ENCODE results near the gene RARG. TPM values are rescaled to one million over a fixed set of nuclear protein-coding genes. Genes with fewer than 3 reads are reported as not detected.

RARG gene
- total RNA-seq, 1 experiment from 2014 or later, result 77.2 TPM

DNA sequence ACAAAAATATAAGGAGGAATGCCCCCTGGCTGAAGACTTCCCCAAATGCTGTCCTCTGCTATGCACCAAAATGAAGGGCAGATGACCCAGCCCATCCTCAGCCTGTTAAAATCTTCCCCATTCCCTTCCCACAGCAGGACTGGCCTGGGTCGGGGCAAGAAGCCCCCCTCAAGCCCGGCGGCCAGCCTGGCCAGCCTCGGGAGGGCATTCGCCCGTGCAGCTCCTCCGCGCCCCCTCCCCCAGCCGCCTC lies 413 bp downstream of the RARG start (continued):
- TF ChIP-seq, protein P1, sequence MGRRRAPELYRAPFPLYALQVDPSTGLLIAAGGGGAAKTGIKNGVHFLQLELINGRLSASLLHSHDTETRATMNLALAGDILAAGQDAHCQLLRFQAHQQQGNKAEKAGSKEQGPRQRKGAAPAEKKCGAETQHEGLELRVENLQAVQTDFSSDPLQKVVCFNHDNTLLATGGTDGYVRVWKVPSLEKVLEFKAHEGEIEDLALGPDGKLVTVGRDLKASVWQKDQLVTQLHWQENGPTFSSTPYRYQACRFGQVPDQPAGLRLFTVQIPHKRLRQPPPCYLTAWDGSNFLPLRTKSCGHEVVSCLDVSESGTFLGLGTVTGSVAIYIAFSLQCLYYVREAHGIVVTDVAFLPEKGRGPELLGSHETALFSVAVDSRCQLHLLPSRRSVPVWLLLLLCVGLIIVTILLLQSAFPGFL (CRISPR knock-in tag; IDR thresholded peaks at IDR 0.05; ENCODE audit: borderline replicate concordance), result no peak
- TF ChIP-seq, protein P2, sequence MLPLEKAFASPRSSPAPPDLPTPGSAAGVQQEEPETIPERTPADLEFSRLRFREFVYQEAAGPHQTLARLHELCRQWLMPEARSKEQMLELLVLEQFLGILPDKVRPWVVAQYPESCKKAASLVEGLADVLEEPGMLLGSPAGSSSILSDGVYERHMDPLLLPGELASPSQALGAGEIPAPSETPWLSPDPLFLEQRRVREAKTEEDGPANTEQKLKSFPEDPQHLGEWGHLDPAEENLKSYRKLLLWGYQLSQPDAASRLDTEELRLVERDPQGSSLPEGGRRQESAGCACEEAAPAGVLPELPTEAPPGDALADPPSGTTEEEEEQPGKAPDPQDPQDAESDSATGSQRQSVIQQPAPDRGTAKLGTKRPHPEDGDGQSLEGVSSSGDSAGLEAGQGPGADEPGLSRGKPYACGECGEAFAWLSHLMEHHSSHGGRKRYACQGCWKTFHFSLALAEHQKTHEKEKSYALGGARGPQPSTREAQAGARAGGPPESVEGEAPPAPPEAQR (CRISPR knock-in tag; IDR thresholded peaks at IDR 0.05), result no peak
- TF ChIP-seq, protein P3, sequence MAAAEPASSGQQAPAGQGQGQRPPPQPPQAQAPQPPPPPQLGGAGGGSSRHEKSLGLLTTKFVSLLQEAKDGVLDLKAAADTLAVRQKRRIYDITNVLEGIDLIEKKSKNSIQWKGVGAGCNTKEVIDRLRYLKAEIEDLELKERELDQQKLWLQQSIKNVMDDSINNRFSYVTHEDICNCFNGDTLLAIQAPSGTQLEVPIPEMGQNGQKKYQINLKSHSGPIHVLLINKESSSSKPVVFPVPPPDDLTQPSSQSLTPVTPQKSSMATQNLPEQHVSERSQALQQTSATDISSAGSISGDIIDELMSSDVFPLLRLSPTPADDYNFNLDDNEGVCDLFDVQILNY (CRISPR knock-in tag; IDR thresholded peaks at IDR 0.05), result 0 out of 2 replicates have a peak, but pooled peaks have one; percentile 29
- TF ChIP-seq, protein P4, sequence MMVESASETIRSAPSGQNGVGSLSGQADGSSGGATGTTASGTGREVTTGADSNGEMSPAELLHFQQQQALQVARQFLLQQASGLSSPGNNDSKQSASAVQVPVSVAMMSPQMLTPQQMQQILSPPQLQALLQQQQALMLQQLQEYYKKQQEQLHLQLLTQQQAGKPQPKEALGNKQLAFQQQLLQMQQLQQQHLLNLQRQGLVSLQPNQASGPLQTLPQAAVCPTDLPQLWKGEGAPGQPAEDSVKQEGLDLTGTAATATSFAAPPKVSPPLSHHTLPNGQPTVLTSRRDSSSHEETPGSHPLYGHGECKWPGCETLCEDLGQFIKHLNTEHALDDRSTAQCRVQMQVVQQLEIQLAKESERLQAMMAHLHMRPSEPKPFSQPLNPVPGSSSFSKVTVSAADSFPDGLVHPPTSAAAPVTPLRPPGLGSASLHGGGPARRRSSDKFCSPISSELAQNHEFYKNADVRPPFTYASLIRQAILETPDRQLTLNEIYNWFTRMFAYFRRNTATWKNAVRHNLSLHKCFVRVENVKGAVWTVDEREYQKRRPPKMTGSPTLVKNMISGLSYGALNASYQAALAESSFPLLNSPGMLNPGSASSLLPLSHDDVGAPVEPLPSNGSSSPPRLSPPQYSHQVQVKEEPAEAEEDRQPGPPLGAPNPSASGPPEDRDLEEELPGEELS (CRISPR knock-in tag; IDR thresholded peaks at IDR 0.05), result peak; percentile 71
- TF ChIP-seq, protein P5, sequence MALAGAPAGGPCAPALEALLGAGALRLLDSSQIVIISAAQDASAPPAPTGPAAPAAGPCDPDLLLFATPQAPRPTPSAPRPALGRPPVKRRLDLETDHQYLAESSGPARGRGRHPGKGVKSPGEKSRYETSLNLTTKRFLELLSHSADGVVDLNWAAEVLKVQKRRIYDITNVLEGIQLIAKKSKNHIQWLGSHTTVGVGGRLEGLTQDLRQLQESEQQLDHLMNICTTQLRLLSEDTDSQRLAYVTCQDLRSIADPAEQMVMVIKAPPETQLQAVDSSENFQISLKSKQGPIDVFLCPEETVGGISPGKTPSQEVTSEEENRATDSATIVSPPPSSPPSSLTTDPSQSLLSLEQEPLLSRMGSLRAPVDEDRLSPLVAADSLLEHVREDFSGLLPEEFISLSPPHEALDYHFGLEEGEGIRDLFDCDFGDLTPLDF (CRISPR knock-in tag; IDR thresholded peaks at IDR 0.05), result no peak
- TF ChIP-seq, protein P6, sequence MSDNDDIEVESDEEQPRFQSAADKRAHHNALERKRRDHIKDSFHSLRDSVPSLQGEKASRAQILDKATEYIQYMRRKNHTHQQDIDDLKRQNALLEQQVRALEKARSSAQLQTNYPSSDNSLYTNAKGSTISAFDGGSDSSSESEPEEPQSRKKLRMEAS (CRISPR knock-in tag; IDR thresholded peaks at IDR 0.05), result peak; percentile 39; the same call in 1 of the 2 replicates
- TF ChIP-seq ZNF219 (CRISPR knock-in tag; IDR thresholded peaks at IDR 0.05; ENCODE audit: borderline replicate concordance) (no peak), GTF2I (CRISPR knock-in tag; conservative IDR thresholded peaks at IDR 0.05) (no peak), TEAD1 (CRISPR knock-in tag; IDR thresholded peaks at IDR 0.05) (0 out of 2 replicates have a peak, but pooled peaks have one; percentile 34), GABPB1 (CRISPR knock-in tag; IDR thresholded peaks at IDR 0.05) (no peak)

DNA sequence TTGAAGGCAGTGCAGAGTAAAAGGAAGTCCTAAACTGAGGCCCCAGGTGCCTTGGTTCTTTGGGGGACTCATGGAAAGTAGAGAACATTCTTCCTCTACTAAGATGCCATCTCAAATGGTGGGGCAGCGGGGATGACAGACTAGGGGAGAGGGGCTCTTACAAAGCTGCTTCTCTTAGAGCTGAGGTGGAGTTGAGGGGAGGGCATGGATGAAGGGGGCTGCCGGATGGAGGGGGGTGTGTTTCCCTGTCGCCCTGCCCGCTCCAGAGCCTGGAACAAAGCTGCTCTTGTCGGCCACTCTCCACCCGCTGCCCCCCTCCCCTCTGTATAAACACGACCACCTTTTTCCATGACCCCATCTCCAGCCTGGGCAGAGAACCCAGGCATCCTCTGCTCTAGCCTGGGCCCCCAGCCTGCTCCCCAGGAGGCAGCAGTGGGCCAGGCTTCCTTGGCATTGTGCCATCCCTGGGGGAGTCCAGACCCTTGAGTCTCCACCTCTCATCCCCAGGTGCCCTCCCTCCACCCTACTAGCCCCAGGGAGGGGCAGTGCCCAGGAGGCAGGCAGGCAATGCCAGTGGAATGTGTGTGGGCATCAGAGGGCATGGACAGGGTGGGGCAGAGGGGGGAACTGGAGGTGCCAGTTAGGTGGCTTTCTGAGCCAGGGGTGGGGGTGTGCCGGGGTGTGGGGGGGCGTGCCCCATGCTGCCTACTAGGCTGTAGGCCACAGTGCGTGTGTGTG lies 1.7 kb downstream of the RARG start:
- ATAC-seq (no peak), DNase-seq (ENCODE audit: low spot score) (no peak)
- H3K27ac Mint-ChIP-seq, result no peak overlapping the region
- ChIA-PET CTCF (interaction anchor here (0.9 to 10.2 kb wide), 4 partner anchors 13 to 38 kb away, joined by 3 to 82 read pairs (median 6); partner anchors contain the start of gene ESPL1), POLR2A (interaction anchor here (1.2 kb wide), 1 partner anchor 10 kb away, joined by 6 read pairs; no protein-coding TSS in a partner anchor)
- H3K36me3 Mint-ChIP-seq, result peaks cover 5% of the 10 kb centered on the region
- no peaks in the 10 kb centered on the region for H3K9me3 Mint-ChIP-seq
- H3K27me3 Mint-ChIP-seq (ENCODE audit: low read depth), result no peaks in the 10 kb centered on the region
- H3K4me3 Mint-ChIP-seq, result peak overlapping the region; percentile 16
- H3K4me1 Mint-ChIP-seq, result peaks cover 74% of the 10 kb centered on the region
- TF ChIP-seq ZBTB21 (CRISPR knock-in tag; IDR thresholded peaks at IDR 0.05; ENCODE audit: borderline replicate concordance) (no peak), SP1 (CRISPR knock-in tag; conservative IDR thresholded peaks at IDR 0.05) (no peak), GTF2I (CRISPR knock-in tag; conservative IDR thresholded peaks at IDR 0.05) (no peak), HMGA2 (CRISPR knock-in tag; IDR thresholded peaks at IDR 0.05) (no peak), RORB (CRISPR knock-in tag; IDR thresholded peaks at IDR 0.05) (no peak), ZNF232 (CRISPR knock-in tag; IDR thresholded peaks at IDR 0.05) (no peak), ZNF263 (CRISPR knock-in tag; IDR thresholded peaks at IDR 0.05; ENCODE audit: low read depth) (no peak), TEAD4 (CRISPR knock-in tag; IDR thresholded peaks at IDR 0.05) (no peak)
- TF ChIP-seq, protein P7, sequence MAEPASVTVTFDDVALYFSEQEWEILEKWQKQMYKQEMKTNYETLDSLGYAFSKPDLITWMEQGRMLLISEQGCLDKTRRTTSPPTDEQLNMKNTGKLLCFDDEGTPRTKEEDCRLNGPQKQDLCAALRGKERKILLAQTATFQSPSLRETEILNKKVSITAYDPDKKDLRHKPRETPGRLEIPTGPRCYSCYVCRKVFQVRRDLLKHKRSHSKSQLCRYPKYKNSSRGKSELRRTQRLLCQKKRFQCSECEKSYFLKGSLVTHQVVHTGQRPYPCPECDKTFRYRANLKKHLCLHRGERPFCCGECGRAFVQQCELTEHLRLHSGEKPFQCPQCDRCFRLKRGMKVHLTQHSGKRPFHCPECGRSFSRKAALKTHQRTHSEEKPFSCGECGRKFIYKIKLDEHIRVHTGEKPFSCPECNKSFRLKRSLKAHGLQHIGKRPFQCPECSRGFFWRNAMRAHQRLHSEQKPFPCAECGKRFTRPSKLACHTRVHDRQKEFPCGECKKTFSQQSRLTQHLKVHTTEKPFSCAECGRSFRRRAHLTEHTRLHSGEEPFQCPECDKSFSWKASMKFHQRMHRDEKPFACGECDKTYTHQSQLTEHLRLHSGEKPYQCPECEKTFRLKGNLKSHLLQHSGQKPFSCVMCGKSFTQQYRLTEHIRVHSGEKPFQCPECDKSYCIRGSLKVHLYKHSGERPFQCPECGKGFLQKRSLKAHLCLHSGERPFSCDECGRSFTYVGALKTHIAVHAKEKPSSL (CRISPR knock-in tag; conservative IDR thresholded peaks at IDR 0.05), result no peak
- TF ChIP-seq, protein P6 (CRISPR knock-in tag; IDR thresholded peaks at IDR 0.05), result no peak
